Cardiac muscle cell (in vitro differentiated cells and primary cell): ENCODE data around the gene MAN2B2. TPM values are rescaled to one million over a fixed set of nuclear protein-coding genes. Genes with fewer than 3 reads are reported as not detected.
A peak's percentile ranks its signal among the peaks of the same experiment; 100 is the strongest.
"Not testable (repeated sequence)": the region's sequence is repeated elsewhere in the genome, so short reads cannot be mapped to it uniquely, and the experiment has no call there.

Source experiments
- DNase-seq, 2 donors: peaks; one replicate each; pipeline versions ENCODE4 v3.0.0 to v3.0.0-alpha.2; 2010 to 2017; ENCODE audit warnings: low read depth in 1 of 2, low spot score in 1 of 2
- H3K27ac ChIP-seq: fragments of 200-600 bp; sonication (generic); 2 replicates; pipeline ENCODE4 v1.5.1; 2016
- H3K27me3 ChIP-seq: fragments of 200-600 bp; sonication (generic); 2 replicates; pipeline ENCODE4 v1.6.0; 2016; ENCODE audit warnings: control low read depth
- H3K36me3 ChIP-seq: fragments of 200-600 bp; sonication (generic); 2 replicates; pipeline ENCODE4 v1.5.1; 2016; ENCODE audit warnings: control low read depth
- H3K4me1 ChIP-seq: fragments of 200-600 bp; sonication (generic); 2 replicates; pipeline ENCODE4 v1.8.1; 2017; ENCODE audit warnings: low read depth, mild to moderate bottlenecking, mixed run types
- H3K4me3 ChIP-seq: fragments of 200-600 bp; sonication (generic); 2 replicates; pipeline ENCODE4 v1.5.1; 2016; ENCODE audit warnings: mild to moderate bottlenecking
- H3K9me3 ChIP-seq: fragments of 200-600 bp; sonication (generic); 2 replicates; pipeline ENCODE4 v1.5.1; 2017; ENCODE audit warnings: low read depth, mild to moderate bottlenecking, control low read depth
- CTCF ChIP-seq: IDR thresholded peaks from 2 replicates; pipeline ENCODE4 v1.5.1; 2012; ENCODE audit warnings: low read depth, mild to moderate bottlenecking, low read length
- polyA plus RNA-seq: library from polyadenylated mRNA; unstranded; fragments of >200 nt; fragmentation: Nextera tagmentation; extraction: Ambion mirVana; gene quantifications from 2 replicates; pipeline ENCODE4 v1.2.1, GENCODE V29; 2016
- total RNA-seq: library from RNA; depleted of rRNA; stranded (reverse); fragments of >200 nt; gene quantifications from 2 replicates; pipeline ENCODE4 v1.2.3, GENCODE V29; 2016

Gene MAN2B2
- total and polyA plus RNA-seq, 2 experiments from 2014 or later = 5.4 to 8.2 TPM

- Histone ChIP-seq H3K36me3 (no peaks in the 10 kb centered on the region), H3K27me3 (no peaks in the 10 kb centered on the region), H3K9me3 (no peaks in the 10 kb centered on the region), H3K27ac (no peak overlapping the region), H3K4me1 (no peaks in the 10 kb centered on the region), H3K4me3 (no peak overlapping the region)
- no peak for TF ChIP-seq CTCF
- DNase-seq = no peak
Measured at GRCh38 chr4:6626066-6626465, 51.1 kb downstream of the MAN2B2 start.

- no peak for TF ChIP-seq CTCF
- no peaks in the 10 kb centered on the region for H3K36me3 ChIP-seq
- no peak overlapping the region for H3K4me3 ChIP-seq
- DNase-seq = no peak
- H3K27me3 ChIP-seq = no peaks in the 10 kb centered on the region
- no peaks in the 10 kb centered on the region for H3K4me1 ChIP-seq
- no peaks in the 10 kb centered on the region for H3K9me3 ChIP-seq
- no peak overlapping the region for H3K27ac ChIP-seq
Measured at GRCh38 chr4:6627832-6628231, 52.8 kb downstream of the MAN2B2 start.

DNA sequence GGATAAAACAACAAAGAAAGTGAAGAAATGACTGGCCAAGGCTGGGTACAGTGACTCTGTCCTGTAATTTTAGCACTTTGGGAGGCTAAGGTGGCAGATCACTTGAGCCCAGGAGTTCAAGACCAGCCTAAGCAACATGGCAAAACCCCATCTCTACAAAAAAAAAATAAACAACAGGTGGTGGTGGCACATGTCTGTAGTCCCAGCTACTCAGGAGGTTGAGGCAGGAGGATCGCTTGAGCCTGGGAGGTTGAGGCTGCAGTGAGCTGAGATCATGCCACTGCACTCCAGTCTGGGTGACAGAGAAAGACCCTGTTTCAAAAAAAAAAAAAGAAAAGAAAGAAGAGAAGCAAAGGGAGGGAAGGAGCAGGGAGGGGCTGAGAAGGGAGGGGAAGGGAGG lies 53.5 kb downstream of the MAN2B2 start:
- not testable (repeated sequence) for H3K4me1 ChIP-seq, DNase-seq, H3K27ac ChIP-seq, H3K27me3 ChIP-seq, H3K36me3 ChIP-seq, H3K4me3 ChIP-seq, H3K9me3 ChIP-seq

DNA sequence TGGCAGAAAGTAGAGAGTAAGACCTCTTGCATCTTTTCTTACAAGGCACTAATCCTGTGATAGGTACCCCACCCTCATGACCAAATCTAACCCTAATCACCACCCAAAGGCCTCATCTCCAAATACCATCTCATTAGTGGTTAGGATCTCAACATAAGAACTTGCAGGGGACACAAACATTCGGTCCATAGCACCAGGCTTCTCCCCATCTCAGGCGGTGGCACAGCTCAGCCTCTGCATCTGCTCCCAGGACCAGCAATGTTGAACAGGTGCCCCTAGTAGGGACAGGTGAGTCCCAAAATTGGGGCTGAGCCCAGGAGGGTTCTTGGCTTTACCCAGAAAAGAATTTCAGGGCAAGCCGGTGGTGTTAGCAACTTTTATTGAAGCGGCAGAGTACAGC lies 57.1 kb downstream of the MAN2B2 start:
- Histone ChIP-seq H3K9me3 (no peaks in the 10 kb centered on the region), H3K27ac (no peak overlapping the region), H3K36me3 (no peaks in the 10 kb centered on the region), H3K27me3 (no peaks in the 10 kb centered on the region), H3K4me1 (no peaks in the 10 kb centered on the region), H3K4me3 (no peak overlapping the region)
- TF ChIP-seq CTCF = no peak
- DNase-seq = no peak

- Histone ChIP-seq H3K27me3 (no peaks in the 10 kb centered on the region), H3K4me3 (no peak overlapping the region), H3K4me1 (no peaks in the 10 kb centered on the region), H3K36me3 (no peaks in the 10 kb centered on the region), H3K27ac (no peak overlapping the region), H3K9me3 (no peaks in the 10 kb centered on the region)
- peak in 1 of 2 donors; percentile 84 for DNase-seq
- TF ChIP-seq CTCF = no peak
Measured at GRCh38 chr4:6633091-6633906, 58.3 kb downstream of the MAN2B2 start.

- H3K4me1 ChIP-seq = no peaks in the 10 kb centered on the region
- H3K27ac ChIP-seq = no peak overlapping the region
- H3K9me3 ChIP-seq = no peaks in the 10 kb centered on the region
- TF ChIP-seq CTCF = no peak
- H3K4me3 ChIP-seq = no peak overlapping the region
- H3K27me3 ChIP-seq = no peaks in the 10 kb centered on the region
- H3K36me3 ChIP-seq = no peaks in the 10 kb centered on the region
- no peak for DNase-seq
Measured at GRCh38 chr4:6634746-6635145, 59.8 kb downstream of the MAN2B2 start.
